NAMALWA (cell line): ENCODE measurements around the gene TMEM225B.
"Not testable (repeated sequence)": the region's sequence is repeated elsewhere in the genome, so short reads cannot be mapped to it uniquely, and the experiment has no call there.

Experiments used
- DNase-seq: peaks from one replicate; pipeline ENCODE4 v3.0.0-alpha.2; 2015; ENCODE audit warnings: low spot score

TMEM225B gene

GRCh38 chr7:99623091-99623693, 25.1 kb downstream of the TMEM225B start:
- no peak for DNase-seq

- DNase-seq: no peak
These were observed 25.8 kb downstream of the TMEM225B start for GRCh38 chr7:99623702-99624447.

- DNase-seq: no peak
These were observed 26.4 kb downstream of the TMEM225B start for GRCh38 chr7:99624484-99624883.

GRCh38 chr7:99625321-99625720, 27.3 kb downstream of the TMEM225B start:
- DNase-seq: no peak

GRCh38 chr7:99625961-99626360, 27.9 kb downstream of the TMEM225B start:
- DNase-seq: no peak

- no peak for DNase-seq
These were observed 28.6 kb downstream of the TMEM225B start for GRCh38 chr7:99626661-99627060.

GRCh38 chr7:99627513-99627912, 29.4 kb downstream of the TMEM225B start:
- no peak for DNase-seq

- DNase-seq: no peak
These were observed 30.7 kb downstream of the TMEM225B start for GRCh38 chr7:99628471-99629465.

GRCh38 chr7:99629643-99630042, 31.6 kb downstream of the TMEM225B start:
- DNase-seq: no peak

GRCh38 chr7:99631295-99632109, 33.4 kb downstream of the TMEM225B start:
- no peak for DNase-seq

GRCh38 chr7:99637414-99637813, 39.3 kb downstream of the TMEM225B start:
- DNase-seq: not testable (repeated sequence)

GRCh38 chr7:99638731-99639130, 40.7 kb downstream of the TMEM225B start:
- DNase-seq: no peak

- DNase-seq: no peak
These were observed 41.2 kb downstream of the TMEM225B start for GRCh38 chr7:99639267-99639666.

GRCh38 chr7:99642027-99642426, 44.0 kb downstream of the TMEM225B start:
- no peak for DNase-seq

GRCh38 chr7:99643464-99643863, 45.4 kb downstream of the TMEM225B start:
- no peak for DNase-seq

- no peak for DNase-seq
These were observed 46.4 kb downstream of the TMEM225B start for GRCh38 chr7:99644431-99644830.

- DNase-seq: no peak
These were observed 47.5 kb downstream of the TMEM225B start for GRCh38 chr7:99645590-99645989.

- no peak for DNase-seq
These were observed 50.8 kb downstream of the TMEM225B start for GRCh38 chr7:99648843-99649242.

- DNase-seq: no peak
These were observed 53.2 kb downstream of the TMEM225B start for GRCh38 chr7:99651290-99651689.

GRCh38 chr7:99652671-99653070, 54.6 kb downstream of the TMEM225B start:
- no peak for DNase-seq

GRCh38 chr7:99653269-99653668, 55.2 kb downstream of the TMEM225B start:
- not testable (repeated sequence) for DNase-seq

GRCh38 chr7:99653754-99654153, 55.7 kb downstream of the TMEM225B start:
- DNase-seq: no peak
